ENCODE measurements around the gene SYNPO2. TPM values are rescaled to one million over a fixed set of nuclear protein-coding genes. Genes with fewer than 3 reads are reported as not detected.
A peak's percentile ranks its signal among the peaks of the same experiment; 100 is the strongest.

Gene SYNPO2
- total RNA-seq, 1 experiment from 2014 or later = 0.04 TPM

DNA sequence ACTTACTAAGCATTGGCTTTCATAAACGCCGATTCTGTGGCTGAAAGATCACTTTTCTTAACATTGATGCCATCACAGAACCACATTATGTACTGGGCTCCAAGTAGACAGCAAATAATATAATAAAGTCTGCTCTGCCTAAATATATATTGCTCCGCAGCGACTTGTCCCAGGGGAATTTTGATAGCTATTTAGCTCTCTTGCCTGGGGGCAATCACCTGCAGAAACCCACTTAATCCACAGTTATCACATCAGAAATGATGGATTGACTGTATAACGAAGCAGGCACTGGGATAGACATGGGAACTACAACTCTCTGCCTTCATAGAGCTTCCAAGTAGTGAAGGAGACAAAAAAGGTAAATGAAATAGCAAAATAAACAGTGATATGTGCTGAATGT, 199.0 kb downstream of the SYNPO2 start:
- H3K4me1 ChIP-seq (ENCODE audit: insufficient read depth, low read length) = no peaks in the 10 kb centered on the region; the same call in 1 of the 2 replicates
- DNase-seq (no peak), ATAC-seq (no peak)
- BruUV-seq (replicated peaks) = no TSS peak
- H3K79me2 ChIP-seq (ENCODE audit: low read length) = no peaks in the 10 kb centered on the region
- H3F3A ChIP-seq (ENCODE audit: low read length, unreplicated experiment) = no peaks in the 10 kb centered on the region
- H3K9ac ChIP-seq (ENCODE audit: low read length) = no peak overlapping the region
- H3K9me2 ChIP-seq (replicated peaks; ENCODE audit: low read length) = no peaks in the 10 kb centered on the region
- H2AFZ ChIP-seq (ENCODE audit: low read length) = no peak overlapping the region
- no peak overlapping the region for H3K4me3 ChIP-seq (ENCODE audit: low read length)
- no peaks in the 10 kb centered on the region for H3K27me3 ChIP-seq (ENCODE audit: low read length)
- no peak overlapping the region for H3K27ac ChIP-seq (ENCODE audit: low read length)
- H3K36me3 ChIP-seq (ENCODE audit: low read depth, low read length) = no peaks in the 10 kb centered on the region
- no peak overlapping the region for H3K4me2 ChIP-seq (ENCODE audit: low read length)
- ChIA-PET CTCF (interaction anchor here (1.2 kb wide), 1 partner anchor 107 kb away, joined by 3 read pairs; no protein-coding TSS in a partner anchor), POLR2A (ENCODE audit: unreplicated experiment) (no interaction called here)
- intact Hi-C loops (cut with micrococcal nuclease) = loop anchor here (1.0 to 10.0 kb wide), 3 partner anchors 103 to 199 kb away; partner anchors contain the start of gene USP53
- H3K9me3 ChIP-seq (ENCODE audit: low read length) = no peaks in the 10 kb centered on the region
- TF ChIP-seq, protein P1, sequence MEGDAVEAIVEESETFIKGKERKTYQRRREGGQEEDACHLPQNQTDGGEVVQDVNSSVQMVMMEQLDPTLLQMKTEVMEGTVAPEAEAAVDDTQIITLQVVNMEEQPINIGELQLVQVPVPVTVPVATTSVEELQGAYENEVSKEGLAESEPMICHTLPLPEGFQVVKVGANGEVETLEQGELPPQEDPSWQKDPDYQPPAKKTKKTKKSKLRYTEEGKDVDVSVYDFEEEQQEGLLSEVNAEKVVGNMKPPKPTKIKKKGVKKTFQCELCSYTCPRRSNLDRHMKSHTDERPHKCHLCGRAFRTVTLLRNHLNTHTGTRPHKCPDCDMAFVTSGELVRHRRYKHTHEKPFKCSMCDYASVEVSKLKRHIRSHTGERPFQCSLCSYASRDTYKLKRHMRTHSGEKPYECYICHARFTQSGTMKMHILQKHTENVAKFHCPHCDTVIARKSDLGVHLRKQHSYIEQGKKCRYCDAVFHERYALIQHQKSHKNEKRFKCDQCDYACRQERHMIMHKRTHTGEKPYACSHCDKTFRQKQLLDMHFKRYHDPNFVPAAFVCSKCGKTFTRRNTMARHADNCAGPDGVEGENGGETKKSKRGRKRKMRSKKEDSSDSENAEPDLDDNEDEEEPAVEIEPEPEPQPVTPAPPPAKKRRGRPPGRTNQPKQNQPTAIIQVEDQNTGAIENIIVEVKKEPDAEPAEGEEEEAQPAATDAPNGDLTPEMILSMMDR (conservative IDR thresholded peaks at IDR 0.05; ENCODE audit: low read depth, low read length) = no peak
- TF ChIP-seq EZH2 (IDR thresholded peaks at IDR 0.05; ENCODE audit: low read length, unreplicated experiment) = no peak
- no peaks in the 10 kb centered on the region for H4K20me1 ChIP-seq (ENCODE audit: low read length)

DNA sequence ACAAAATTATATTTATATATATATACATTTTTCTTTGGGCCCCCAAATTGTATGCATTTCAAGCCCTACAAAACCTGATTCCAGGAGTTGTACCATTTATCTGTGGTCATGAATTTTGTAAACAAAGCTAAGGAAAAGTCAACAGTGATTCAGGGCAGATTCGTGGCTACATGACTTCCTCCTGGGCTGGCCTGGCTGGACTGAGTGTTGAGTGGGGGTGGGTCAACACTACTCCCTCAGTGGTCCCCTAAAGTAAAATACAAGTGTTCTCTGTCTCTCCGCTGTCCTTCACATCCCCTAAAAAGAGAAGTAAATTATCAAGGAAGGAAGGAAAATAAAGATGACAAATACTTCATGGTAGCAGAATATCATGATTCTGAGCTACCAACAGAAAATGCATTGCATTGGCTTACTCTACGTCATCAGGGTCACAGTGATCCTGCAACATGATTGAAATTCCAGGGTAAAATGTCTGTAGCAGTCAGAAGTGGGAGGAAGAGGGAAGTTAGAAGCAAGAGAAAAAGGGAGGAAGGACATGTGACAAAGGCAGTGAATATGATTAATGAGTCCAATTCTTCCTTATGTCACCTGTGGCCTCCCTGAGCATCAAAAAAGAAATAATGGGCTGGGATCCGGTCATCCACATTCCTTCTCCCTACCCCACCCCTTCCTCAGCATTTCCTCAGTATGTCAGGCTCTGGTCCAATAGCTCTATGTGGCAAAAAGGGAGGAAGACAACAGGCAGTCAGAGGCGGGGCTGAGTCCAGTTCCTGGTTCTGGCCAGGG, 204.6 kb downstream of the SYNPO2 start:
- ChIA-PET CTCF (interaction anchor here (0.5 kb wide), 1 partner anchor 10 kb away, joined by 4 read pairs; no protein-coding TSS in a partner anchor), POLR2A (ENCODE audit: unreplicated experiment) (no interaction called here)
- 0 out of 2 replicates have a peak overlapping the region, but pooled peaks have one; percentile 17 for H3K4me3 ChIP-seq (ENCODE audit: low read length)
- H3K9ac ChIP-seq (ENCODE audit: low read length) = no peak overlapping the region
- intact Hi-C loops (cut with micrococcal nuclease) = no loop called here
- DNase-seq (peak; percentile 64), ATAC-seq (peak; percentile 88)
- no peaks in the 10 kb centered on the region for H3K36me3 ChIP-seq (ENCODE audit: low read depth, low read length)
- peaks cover 12% of the 10 kb centered on the region for H3K4me1 ChIP-seq (ENCODE audit: insufficient read depth, low read length)
- H3K79me2 ChIP-seq (ENCODE audit: low read length) = no peaks in the 10 kb centered on the region
- no peak overlapping the region for H2AFZ ChIP-seq (ENCODE audit: low read length)
- no peaks in the 10 kb centered on the region for H3F3A ChIP-seq (ENCODE audit: low read length, unreplicated experiment)
- peak overlapping the region; percentile 62 for H3K4me2 ChIP-seq (ENCODE audit: low read length)
- no peaks in the 10 kb centered on the region for H3K27me3 ChIP-seq (ENCODE audit: low read length)
- H3K9me2 ChIP-seq (replicated peaks; ENCODE audit: low read length) = no peaks in the 10 kb centered on the region
- TF ChIP-seq EZH2phosphoT487 (IDR thresholded peaks at IDR 0.05; ENCODE audit: borderline replicate concordance, low read length) = no peak
- TF ChIP-seq, protein P1 (conservative IDR thresholded peaks at IDR 0.05; ENCODE audit: low read depth, low read length) = no peak
- TF ChIP-seq EZH2 (IDR thresholded peaks at IDR 0.05; ENCODE audit: low read length, unreplicated experiment) = no peak
- no peaks in the 10 kb centered on the region for H4K20me1 ChIP-seq (ENCODE audit: low read length)
- H3K9me3 ChIP-seq (ENCODE audit: low read length) = no peaks in the 10 kb centered on the region
- peak overlapping the region; percentile 46 for H3K27ac ChIP-seq (ENCODE audit: low read length)
- BruUV-seq (replicated peaks) = no TSS peak

DNA sequence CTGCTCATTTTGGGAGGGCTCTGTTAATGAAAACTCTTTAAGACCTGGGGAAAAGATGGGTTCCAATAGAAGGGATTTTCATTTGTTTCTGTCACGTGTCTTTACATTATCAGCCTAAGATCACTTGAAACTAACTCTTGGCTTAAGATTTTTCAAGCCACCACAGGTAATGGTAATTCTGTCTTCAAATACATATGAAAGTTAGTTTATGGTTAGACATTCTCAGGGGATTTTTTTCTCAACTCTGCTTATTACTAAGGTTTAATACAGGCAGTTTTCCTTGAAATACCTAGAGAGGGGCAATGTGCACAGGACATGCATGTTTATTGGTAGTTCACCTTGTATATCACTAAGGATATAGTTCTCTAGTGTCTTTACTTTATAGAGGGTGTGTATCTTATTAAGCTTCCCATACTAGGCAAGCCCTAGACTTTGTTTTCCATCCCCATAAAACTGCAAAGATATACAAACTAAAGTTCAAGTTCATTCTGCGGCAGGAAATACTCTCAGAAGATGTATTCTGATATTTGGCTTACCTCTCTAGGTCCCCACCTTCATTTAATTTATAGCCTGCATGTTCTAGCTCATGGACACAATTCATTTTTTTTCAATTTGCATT, 208.7 kb downstream of the SYNPO2 start:
- no peaks in the 10 kb centered on the region for H3K9me2 ChIP-seq (replicated peaks; ENCODE audit: low read length)
- peak; percentile 34; the same call in 1 of the 2 replicates for ATAC-seq
- H3K4me3 ChIP-seq (ENCODE audit: low read length) = no peak overlapping the region
- H3K4me2 ChIP-seq (ENCODE audit: low read length) = no peak overlapping the region
- intact Hi-C loops (cut with micrococcal nuclease) = no loop called here
- no peak overlapping the region for H2AFZ ChIP-seq (ENCODE audit: low read length)
- H3K9ac ChIP-seq (ENCODE audit: low read length) = no peak overlapping the region
- no peaks in the 10 kb centered on the region for H3K36me3 ChIP-seq (ENCODE audit: low read depth, low read length)
- ChIA-PET CTCF (no interaction called here), POLR2A (ENCODE audit: unreplicated experiment) (no interaction called here)
- H3K27me3 ChIP-seq (ENCODE audit: low read length) = no peaks in the 10 kb centered on the region
- no peak for DNase-seq
- no peaks in the 10 kb centered on the region for H4K20me1 ChIP-seq (ENCODE audit: low read length)
- BruUV-seq (replicated peaks) = no TSS peak
- H3K27ac ChIP-seq (ENCODE audit: low read length) = no peak overlapping the region
- peaks cover 25% of the 10 kb centered on the region for H3K4me1 ChIP-seq (ENCODE audit: insufficient read depth, low read length)
- TF ChIP-seq EZH2 (IDR thresholded peaks at IDR 0.05; ENCODE audit: low read length, unreplicated experiment) = no peak
- TF ChIP-seq, protein P1 (conservative IDR thresholded peaks at IDR 0.05; ENCODE audit: low read depth, low read length) = no peak
- no peak for TF ChIP-seq EZH2phosphoT487 (IDR thresholded peaks at IDR 0.05; ENCODE audit: borderline replicate concordance, low read length)
- H3K9me3 ChIP-seq (ENCODE audit: low read length) = no peaks in the 10 kb centered on the region
- H3F3A ChIP-seq (ENCODE audit: low read length, unreplicated experiment) = no peaks in the 10 kb centered on the region
- H3K79me2 ChIP-seq (ENCODE audit: low read length) = no peaks in the 10 kb centered on the region
